OCI-LY7 (cell line): Measurements from ENCODE around the gene APOL1. TPM values are rescaled to one million over a fixed set of nuclear protein-coding genes. Genes with fewer than 3 reads are reported as not detected.
"Not testable (repeated sequence)": the region's sequence is repeated elsewhere in the genome, so short reads cannot be mapped to it uniquely, and the experiment has no call there.

Experiments used
- BruUV-seq: library from RNA; stranded (reverse); fragments of 400-500 nt; replicated peaks from 2 replicates; lab custom pipeline; 2021; lab: Mats Ljungman, UMichigan
- CTCF ChIA-PET: fragments of 300-600 bp; sonication (Branson Sonifier 250); formaldehyde crosslinking; loops from one replicate; lab custom pipeline; 2022; ENCODE audit warnings: antibody characterized with exemption; ENCODE audit not compliant: unreplicated experiment; lab: Charles Lee
- POLR2A ChIA-PET: fragments of 300-600 bp; sonication (Branson Sonifier 250); formaldehyde crosslinking; loops from one replicate; lab custom pipeline; 2022; ENCODE audit warnings: antibody characterized with exemption; lab: Charles Lee
- DNase-seq: peaks from one replicate; pipeline ENCODE4 v3.0.0-alpha.2; 2015; ENCODE audit warnings: low spot score
- H2AFZ ChIP-seq: fragments of 200-600 bp; sonication (generic), shearing (Covaris generic); 2 replicates; pipeline ENCODE4 v1.6.1; 2014; ENCODE audit warnings: mild to moderate bottlenecking, antibody characterized with exemption, low read length, moderate library complexity
- H3K27ac ChIP-seq: fragments of 200-600 bp; sonication (generic); 2 replicates; pipeline ENCODE4 v1.5.1; 2014; ENCODE audit warnings: mixed run types, low read depth, mild to moderate bottlenecking, moderate library complexity, low read length, inconsistent platforms; ENCODE audit not compliant: poor library complexity, severe bottlenecking
- H3K36me3 ChIP-seq: fragments of 200-600 bp; sonication (generic); 2 replicates; pipeline ENCODE4 v1.6.1; 2014; ENCODE audit warnings: mild to moderate bottlenecking, antibody characterized with exemption, low read length, moderate library complexity, mixed read lengths; ENCODE audit not compliant: insufficient read depth
- H3K4me1 ChIP-seq: fragments of 200-600 bp; sonication (generic); 2 replicates; pipeline ENCODE4 v1.5.1; 2014; ENCODE audit warnings: mild to moderate bottlenecking, low read length; ENCODE audit not compliant: insufficient read depth, poor library complexity, severe bottlenecking
- H3K4me2 ChIP-seq: fragments of 200-600 bp; sonication (generic); 2 replicates; pipeline ENCODE4 v1.6.1; 2014; ENCODE audit warnings: mild to moderate bottlenecking, low read length
- H3K4me3 ChIP-seq: fragments of 200-600 bp; sonication (generic); 2 replicates; pipeline ENCODE4 v1.5.1; 2014; ENCODE audit warnings: mild to moderate bottlenecking, low read depth, low read length; ENCODE audit not compliant: poor library complexity, severe bottlenecking
- H3K79me2 ChIP-seq: fragments of 200-600 bp; sonication (generic); 2 replicates; pipeline ENCODE4 v1.6.1; 2016; ENCODE audit warnings: low read depth, mild to moderate bottlenecking, low read length, moderate library complexity, mixed read lengths; ENCODE audit not compliant: insufficient read depth
- H3K9me2 ChIP-seq: fragments of 200-600 bp; sonication (generic); 2 replicates; pipeline ENCODE4 v1.6.1; 2016; ENCODE audit warnings: mild to moderate bottlenecking, low read length, mixed read lengths; ENCODE audit not compliant: insufficient read depth
- H3K9me3 ChIP-seq: fragments of 200-600 bp; sonication (generic); 2 replicates; pipeline ENCODE4 v1.6.1; 2014; ENCODE audit warnings: mild to moderate bottlenecking, mixed run types, low read length, mixed read lengths
- H4K20me1 ChIP-seq: fragments of 200-600 bp; sonication (generic); 2 replicates; pipeline ENCODE4 v1.6.1; 2014; ENCODE audit warnings: mild to moderate bottlenecking, antibody characterized with exemption, low read length, moderate library complexity, mixed read lengths; ENCODE audit not compliant: insufficient read depth
- EZH2phosphoT487 ChIP-seq: fragments of 200-600 bp; sonication (generic); IDR thresholded peaks from 2 replicates; pipeline ENCODE4 v1.6.1; 2018; ENCODE audit warnings: low read depth, borderline replicate concordance, mild to moderate bottlenecking, mixed run types, antibody characterized with exemption, low read length, moderate library complexity, mixed read lengths
- intact Hi-C: fragments of 100-400 bp; cut with micrococcal nuclease; formaldehyde crosslinking; loops from one replicate; pipeline ENCODE4 v1.10.0; 2022; ENCODE audit not compliant: unreplicated experiment
- total RNA-seq, 2 experiments: library from RNA; depleted of rRNA in 1 of 2; stranded (reverse); fragments of >200 nt in 1 of 2; shearing (Covaris generic) in 1 of 2; gene quantifications; 2 replicates each; pipeline ENCODE4 v1.2.3, GENCODE V29; 2014 to 2022
- TF ChIP-seq, protein P1 (sequence below): fragments of 200-600 bp; sonication (generic); conservative IDR thresholded peaks from 2 replicates; pipeline ENCODE4 v1.5.1; 2014; ENCODE audit warnings: mild to moderate bottlenecking, antibody characterized with exemption, low read length, moderate library complexity, mixed read lengths

Gene APOL1
- total RNA-seq, 2 experiments from 2014 or later: 0.42 to 0.47 TPM

DNA sequence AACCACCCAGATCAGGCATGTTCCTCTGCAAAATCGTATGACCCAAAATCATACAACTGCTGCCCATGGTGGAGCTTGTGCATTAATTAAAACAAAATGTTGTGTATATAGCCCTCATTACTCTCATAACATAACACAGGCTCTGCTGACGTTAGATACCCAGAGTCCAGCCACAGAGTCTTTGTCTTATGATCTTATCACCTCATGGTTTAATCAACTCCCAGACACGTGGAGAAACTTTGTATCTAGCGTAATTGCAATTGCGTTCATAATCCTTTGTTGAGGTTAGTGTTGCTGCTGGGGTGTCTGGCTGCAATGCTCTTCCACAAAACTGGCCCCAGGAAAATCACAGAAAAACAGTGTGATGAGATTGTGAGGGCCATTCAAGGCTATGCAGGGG lies 5.0 kb upstream of the APOL1 start:
- ChIA-PET POLR2A (no interaction called here), CTCF (no interaction called here)
- no peak overlapping the region for H3K4me2 ChIP-seq
- no peaks in the 10 kb centered on the region for H4K20me1 ChIP-seq
- no peaks in the 10 kb centered on the region for H3K79me2 ChIP-seq
- TF ChIP-seq, protein P1, sequence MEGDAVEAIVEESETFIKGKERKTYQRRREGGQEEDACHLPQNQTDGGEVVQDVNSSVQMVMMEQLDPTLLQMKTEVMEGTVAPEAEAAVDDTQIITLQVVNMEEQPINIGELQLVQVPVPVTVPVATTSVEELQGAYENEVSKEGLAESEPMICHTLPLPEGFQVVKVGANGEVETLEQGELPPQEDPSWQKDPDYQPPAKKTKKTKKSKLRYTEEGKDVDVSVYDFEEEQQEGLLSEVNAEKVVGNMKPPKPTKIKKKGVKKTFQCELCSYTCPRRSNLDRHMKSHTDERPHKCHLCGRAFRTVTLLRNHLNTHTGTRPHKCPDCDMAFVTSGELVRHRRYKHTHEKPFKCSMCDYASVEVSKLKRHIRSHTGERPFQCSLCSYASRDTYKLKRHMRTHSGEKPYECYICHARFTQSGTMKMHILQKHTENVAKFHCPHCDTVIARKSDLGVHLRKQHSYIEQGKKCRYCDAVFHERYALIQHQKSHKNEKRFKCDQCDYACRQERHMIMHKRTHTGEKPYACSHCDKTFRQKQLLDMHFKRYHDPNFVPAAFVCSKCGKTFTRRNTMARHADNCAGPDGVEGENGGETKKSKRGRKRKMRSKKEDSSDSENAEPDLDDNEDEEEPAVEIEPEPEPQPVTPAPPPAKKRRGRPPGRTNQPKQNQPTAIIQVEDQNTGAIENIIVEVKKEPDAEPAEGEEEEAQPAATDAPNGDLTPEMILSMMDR: no peak
- no peak for TF ChIP-seq EZH2phosphoT487
- H2AFZ ChIP-seq: no peak overlapping the region
- H3K27ac ChIP-seq: no peak overlapping the region
- no peak for DNase-seq
- H3K4me3 ChIP-seq: no peak overlapping the region
- H3K4me1 ChIP-seq: peaks cover 1% of the 10 kb centered on the region
- intact Hi-C loops: no loop called here
- no TSS peak for BruUV-seq
- H3K9me2 ChIP-seq: no peaks in the 10 kb centered on the region
- peaks cover 21% of the 10 kb centered on the region for H3K9me3 ChIP-seq
- no peaks in the 10 kb centered on the region for H3K36me3 ChIP-seq

GRCh38 chr22:36249160-36249559 lies 3.8 kb upstream of the APOL1 start:
- H3K4me1 ChIP-seq: peaks cover 6% of the 10 kb centered on the region
- TF ChIP-seq, protein P1: no peak
- TF ChIP-seq EZH2phosphoT487: no peak
- H3K36me3 ChIP-seq: no peaks in the 10 kb centered on the region
- ChIA-PET POLR2A (no interaction called here), CTCF (no interaction called here)
- peak; percentile 11 for DNase-seq
- no peak overlapping the region for H3K4me2 ChIP-seq
- no peak overlapping the region for H3K27ac ChIP-seq
- H3K4me3 ChIP-seq: no peak overlapping the region
- peaks cover 21% of the 10 kb centered on the region for H3K9me3 ChIP-seq
- BruUV-seq: no TSS peak
- no peaks in the 10 kb centered on the region for H3K79me2 ChIP-seq
- no peaks in the 10 kb centered on the region for H3K9me2 ChIP-seq
- intact Hi-C loops: no loop called here
- H4K20me1 ChIP-seq: no peaks in the 10 kb centered on the region
- no peak overlapping the region for H2AFZ ChIP-seq

GRCh38 chr22:36250292-36250960 lies 2.5 kb upstream of the APOL1 start:
- H4K20me1 ChIP-seq, H2AFZ ChIP-seq, H3K4me2 ChIP-seq, CTCF ChIA-PET, BruUV-seq, intact Hi-C loops, H3K79me2 ChIP-seq, H3K9me2 ChIP-seq, H3K27ac ChIP-seq, H3K4me3 ChIP-seq, POLR2A ChIA-PET, H3K4me1 ChIP-seq, H3K36me3 ChIP-seq, DNase-seq: not testable (repeated sequence)
- peaks cover 21% of the 10 kb centered on the region for H3K9me3 ChIP-seq

GRCh38 chr22:36251979-36252608 lies 839 bp upstream of the APOL1 start:
- POLR2A ChIA-PET, H3K4me1 ChIP-seq, H3K9me2 ChIP-seq, H4K20me1 ChIP-seq, CTCF ChIA-PET, H3K4me3 ChIP-seq, H3K4me2 ChIP-seq, H3K27ac ChIP-seq, DNase-seq, H3K79me2 ChIP-seq, BruUV-seq, H3K36me3 ChIP-seq, intact Hi-C loops: not testable (repeated sequence)
- H3K9me3 ChIP-seq: peaks cover 21% of the 10 kb centered on the region
- H2AFZ ChIP-seq: peak overlapping the region; percentile 58; the same call in 1 of the 2 replicates
